ENCODE data around the gene TCERG1. TPM values are rescaled to one million over a fixed set of nuclear protein-coding genes. Genes with fewer than 3 reads are reported as not detected.

TCERG1 gene
- polyA plus RNA-seq, 1 of the 3 experiments (the other 2 are of a cell fraction) = 38.5 TPM

DNA sequence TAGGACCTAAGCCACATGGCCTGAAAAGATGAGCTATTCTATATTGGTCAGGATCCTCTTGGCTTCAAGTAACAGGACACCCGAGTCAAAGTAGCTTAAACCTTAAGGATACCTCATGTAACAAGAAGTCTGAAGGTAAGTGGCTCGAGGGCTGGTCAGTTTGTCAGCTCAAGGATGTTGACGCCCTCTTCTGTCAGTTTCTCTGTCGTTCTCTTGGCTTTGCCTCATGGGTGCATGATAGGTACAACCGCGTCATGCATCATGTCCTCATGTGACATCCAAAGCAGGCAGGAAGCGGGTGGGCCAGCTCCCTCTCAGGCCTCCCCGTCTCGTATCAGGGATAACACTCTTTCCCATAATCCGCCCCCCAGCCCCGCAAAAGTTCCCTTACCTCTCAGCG is 22.1 kb upstream of the TCERG1 start (continued):
- TF ChIP-seq, protein P1, sequence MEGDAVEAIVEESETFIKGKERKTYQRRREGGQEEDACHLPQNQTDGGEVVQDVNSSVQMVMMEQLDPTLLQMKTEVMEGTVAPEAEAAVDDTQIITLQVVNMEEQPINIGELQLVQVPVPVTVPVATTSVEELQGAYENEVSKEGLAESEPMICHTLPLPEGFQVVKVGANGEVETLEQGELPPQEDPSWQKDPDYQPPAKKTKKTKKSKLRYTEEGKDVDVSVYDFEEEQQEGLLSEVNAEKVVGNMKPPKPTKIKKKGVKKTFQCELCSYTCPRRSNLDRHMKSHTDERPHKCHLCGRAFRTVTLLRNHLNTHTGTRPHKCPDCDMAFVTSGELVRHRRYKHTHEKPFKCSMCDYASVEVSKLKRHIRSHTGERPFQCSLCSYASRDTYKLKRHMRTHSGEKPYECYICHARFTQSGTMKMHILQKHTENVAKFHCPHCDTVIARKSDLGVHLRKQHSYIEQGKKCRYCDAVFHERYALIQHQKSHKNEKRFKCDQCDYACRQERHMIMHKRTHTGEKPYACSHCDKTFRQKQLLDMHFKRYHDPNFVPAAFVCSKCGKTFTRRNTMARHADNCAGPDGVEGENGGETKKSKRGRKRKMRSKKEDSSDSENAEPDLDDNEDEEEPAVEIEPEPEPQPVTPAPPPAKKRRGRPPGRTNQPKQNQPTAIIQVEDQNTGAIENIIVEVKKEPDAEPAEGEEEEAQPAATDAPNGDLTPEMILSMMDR (IDR thresholded peaks at IDR 0.05) = no peak
- no peak for TF ChIP-seq EZH2phosphoT487 (IDR thresholded peaks at IDR 0.05; ENCODE audit: borderline replicate concordance, low read depth)
- TF ChIP-seq POLR2AphosphoS5 (IDR thresholded peaks at IDR 0.05; ENCODE audit: low read depth, low read length) = no peak
- no peak for TF ChIP-seq SIN3A (IDR thresholded peaks at IDR 0.05; ENCODE audit: borderline replicate concordance, low read depth, low read length)
- no peak for TF ChIP-seq EP300 (IDR thresholded peaks at IDR 0.05; ENCODE audit: borderline replicate concordance in 1 of 2, low read depth in 1 of 2, low read length in 1 of 2)
- no peak for TF ChIP-seq MXI1 (IDR thresholded peaks at IDR 0.05; ENCODE audit: low read depth, low read length)

DNA sequence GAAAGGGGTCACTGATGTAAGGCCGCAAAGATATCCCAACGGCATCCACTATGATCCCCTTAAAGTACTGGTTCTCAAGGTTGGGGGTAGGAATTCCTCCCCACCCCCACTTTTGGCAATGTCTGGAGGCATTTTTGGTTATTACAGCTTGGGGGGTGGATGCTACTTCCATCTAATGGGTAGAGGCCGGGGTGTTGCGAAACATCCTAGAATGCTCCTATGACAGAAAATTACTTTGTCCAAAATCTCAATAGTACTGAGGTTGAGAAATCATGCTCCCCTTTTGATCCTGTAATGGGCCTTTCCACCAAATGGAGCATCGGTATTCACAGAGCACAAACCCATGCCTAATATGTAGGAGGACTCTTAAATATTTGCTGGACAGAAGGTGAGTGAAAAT is 20.8 kb upstream of the TCERG1 start:
- WGBS (ENCODE audit: low lambda C conversion rate) = 82% methylated on average over 5 of the region's 5 CpGs
- Histone ChIP-seq H3F3A (replicated peaks; ENCODE audit: insufficient read depth) (no peaks in the 10 kb centered on the region), H3K9me3 (no peaks in the 10 kb centered on the region), H3K36me3 (replicated peaks in 1 of 2; ENCODE audit: control insufficient read depth in 1 of 2, insufficient read depth in 2 of 2, low read length in 1 of 2) (no peaks in the 10 kb centered on the region), H2AFZ (ENCODE audit: low read depth) (no peak overlapping the region), H3K9me2 (no peaks in the 10 kb centered on the region), H3K27me3 (ENCODE audit: insufficient read depth) (peaks cover 10% of the 10 kb centered on the region; the same call in 1 of the 2 replicates), H4K20me1 (ENCODE audit: insufficient read depth) (no peaks in the 10 kb centered on the region), H3K4me2 (no peak overlapping the region), H3K79me2 (ENCODE audit: insufficient read depth) (no peaks in the 10 kb centered on the region), H3K4me3 (ENCODE audit: low read depth in 2 of 2, low read length in 1 of 2) (no peak overlapping the region), H3K27ac (ENCODE audit: low read depth in 2 of 2, low read length in 1 of 2) (no peak overlapping the region), H3K4me1 (ENCODE audit: control insufficient read depth in 1 of 2, insufficient read depth in 2 of 2, low read depth in 1 of 2, low read length in 1 of 2) (no peaks in the 10 kb centered on the region; a peak in 1 of 4 replicates), H3K9ac (no peak overlapping the region)
- no peak for DNase-seq
- CTCF ChIA-PET = interaction anchor here (0.6 to 3.8 kb wide), 14 partner anchors 10 to 399 kb away, joined by 3 to 32 read pairs (median 4); partner anchors contain the start of gene TCERG1
- POLR2A ChIA-PET = no interaction called here
- TF ChIP-seq RAD21 (IDR thresholded peaks at IDR 0.05; ENCODE audit: low read length) (no peak), CHD2 (IDR thresholded peaks at IDR 0.05; ENCODE audit: low read length, partially characterized antibody) (no peak), RFX5 (IDR thresholded peaks at IDR 0.05; ENCODE audit: low read length) (no peak), JUND (IDR thresholded peaks at IDR 0.05) (no peak), TCF12 (IDR thresholded peaks at IDR 0.05) (no peak), TAF1 (IDR thresholded peaks at IDR 0.05; ENCODE audit: borderline replicate concordance, low read depth, low read length) (no peak), FOXM1 (IDR thresholded peaks at IDR 0.05; ENCODE audit: low read depth) (no peak), GABPA (IDR thresholded peaks at IDR 0.05; ENCODE audit: low read depth) (no peak)
- TF ChIP-seq, protein P2, sequence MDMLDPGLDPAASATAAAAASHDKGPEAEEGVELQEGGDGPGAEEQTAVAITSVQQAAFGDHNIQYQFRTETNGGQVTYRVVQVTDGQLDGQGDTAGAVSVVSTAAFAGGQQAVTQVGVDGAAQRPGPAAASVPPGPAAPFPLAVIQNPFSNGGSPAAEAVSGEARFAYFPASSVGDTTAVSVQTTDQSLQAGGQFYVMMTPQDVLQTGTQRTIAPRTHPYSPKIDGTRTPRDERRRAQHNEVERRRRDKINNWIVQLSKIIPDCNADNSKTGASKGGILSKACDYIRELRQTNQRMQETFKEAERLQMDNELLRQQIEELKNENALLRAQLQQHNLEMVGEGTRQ (IDR thresholded peaks at IDR 0.05; ENCODE audit: borderline replicate concordance, low read depth, low read length) = no peak
- TF ChIP-seq, protein P3, sequence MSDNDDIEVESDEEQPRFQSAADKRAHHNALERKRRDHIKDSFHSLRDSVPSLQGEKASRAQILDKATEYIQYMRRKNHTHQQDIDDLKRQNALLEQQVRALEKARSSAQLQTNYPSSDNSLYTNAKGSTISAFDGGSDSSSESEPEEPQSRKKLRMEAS (IDR thresholded peaks at IDR 0.05; ENCODE audit: low read depth) = no peak

Data from SK-N-SH (cell line).